Stimulated activated CD4-positive, alpha-beta T cell treated with anti-CD3 and anti-CD28 coated beads, Interleukin-1b, Interleukin-23, amount 100 ng/mL, for 4 hours (primary cell): ENCODE data around the gene ELP2.
"Not testable (repeated sequence)": the region's sequence is repeated elsewhere in the genome, so short reads cannot be mapped to it uniquely, and the experiment has no call there.

Source experiments
- DNase-seq, 2 donors: peaks; one replicate each; pipeline ENCODE4 v3.0.0-alpha.2; 2020; ENCODE audit warnings: low read depth in 2 of 2

Gene ELP2

DNA sequence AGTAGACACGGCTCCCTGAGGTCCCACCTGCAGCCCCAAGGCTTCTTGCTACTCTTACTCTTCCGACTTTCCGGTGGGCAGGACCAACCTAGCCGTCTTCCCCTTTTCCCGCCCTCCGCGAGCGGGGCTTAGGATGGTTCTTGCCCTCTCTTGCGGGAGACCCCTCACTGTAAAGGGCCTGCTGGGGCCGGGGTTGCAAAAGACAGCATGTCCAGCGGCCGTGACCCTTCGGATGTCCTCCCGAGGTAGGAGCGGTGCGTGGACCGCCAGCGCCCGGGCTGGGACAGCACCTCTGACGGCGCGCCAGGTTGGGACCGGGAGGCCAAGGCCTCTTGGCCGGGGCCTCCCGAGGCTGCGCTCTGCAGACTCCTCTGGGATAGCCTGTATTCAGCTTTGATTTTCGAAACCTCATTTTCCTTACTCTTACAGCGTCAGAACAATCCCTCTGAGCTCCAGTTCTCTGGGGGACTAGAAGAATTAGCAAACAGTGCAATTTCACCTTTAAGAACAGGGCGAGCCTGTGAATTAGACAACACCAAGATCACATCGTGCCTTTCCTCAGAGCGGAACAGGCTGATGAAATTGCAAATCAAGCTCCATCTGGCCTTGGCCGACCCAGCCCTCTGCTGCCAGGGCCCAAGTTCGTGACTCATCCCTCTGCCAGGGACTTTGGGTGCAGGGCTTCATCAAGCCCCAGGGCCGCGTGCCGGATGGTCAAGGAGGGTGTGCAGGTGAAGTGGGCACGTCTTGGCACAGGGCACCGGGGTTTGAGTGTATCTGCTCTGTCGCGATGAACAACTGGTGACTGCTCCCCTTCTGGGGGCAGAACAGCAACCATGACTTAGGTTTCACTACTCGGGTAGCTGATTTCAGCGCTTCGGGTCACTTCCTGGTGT, 58.4 kb downstream of the ELP2 start:
- no peak for DNase-seq

DNA sequence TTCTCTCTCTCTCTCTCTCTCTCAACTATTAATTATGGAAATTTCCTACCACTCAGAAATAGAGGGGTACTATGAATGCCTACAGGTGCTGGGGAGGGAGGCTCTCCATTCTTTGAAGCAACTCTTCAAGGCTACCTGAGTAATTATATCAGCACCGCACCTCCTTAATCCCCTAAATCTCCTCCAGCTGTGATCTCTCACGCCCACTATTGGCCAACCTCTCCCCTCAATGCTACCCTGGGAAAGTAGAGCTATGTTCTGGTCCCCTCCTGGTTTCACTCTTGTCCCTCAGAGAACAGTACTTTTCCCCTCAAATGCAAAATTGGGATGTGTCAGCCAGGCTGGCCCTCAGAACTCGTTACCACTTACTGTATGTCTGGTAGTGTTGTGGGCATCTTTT, 59.2 kb downstream of the ELP2 start:
- DNase-seq = no peak

DNA sequence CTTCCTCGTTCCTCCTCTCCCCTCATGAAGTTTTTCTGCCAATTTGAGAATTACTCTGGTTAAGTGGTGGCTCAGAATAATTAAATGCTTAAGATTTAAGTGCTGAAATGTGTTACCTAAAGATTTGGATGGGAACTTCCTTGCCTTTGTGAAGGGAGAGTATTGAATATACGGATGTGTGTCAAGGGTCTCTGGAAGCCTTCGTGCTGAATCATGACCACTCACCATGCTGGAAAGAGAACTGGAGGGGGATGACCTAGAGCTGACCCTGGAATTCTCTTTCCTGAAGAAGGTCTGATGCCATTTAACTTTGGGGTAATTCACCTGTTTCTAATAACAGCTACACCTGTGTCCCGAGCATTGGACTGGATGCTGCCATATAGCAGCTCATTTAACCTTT, 59.8 kb downstream of the ELP2 start:
- no peak for DNase-seq

DNA sequence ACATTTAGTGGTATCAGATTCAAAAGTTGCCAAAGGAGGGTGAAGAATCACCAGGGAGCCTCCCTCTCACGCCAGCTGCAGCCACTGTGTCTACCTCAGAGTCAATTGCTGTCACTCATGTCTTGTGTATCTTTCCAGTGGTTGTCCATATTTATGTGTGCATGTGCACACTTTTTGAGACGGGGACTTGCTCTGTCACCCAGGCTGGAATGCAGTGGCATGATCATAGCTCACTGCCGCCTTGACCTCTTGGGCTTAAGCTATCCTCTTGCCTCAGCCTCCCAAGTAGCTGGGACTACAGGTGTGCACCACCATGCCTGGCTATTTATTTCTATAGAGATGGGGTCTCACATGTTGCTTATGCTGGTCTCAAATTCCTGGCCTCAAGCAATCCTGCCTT, 61.6 kb downstream of the ELP2 start:
- DNase-seq = no peak

DNA sequence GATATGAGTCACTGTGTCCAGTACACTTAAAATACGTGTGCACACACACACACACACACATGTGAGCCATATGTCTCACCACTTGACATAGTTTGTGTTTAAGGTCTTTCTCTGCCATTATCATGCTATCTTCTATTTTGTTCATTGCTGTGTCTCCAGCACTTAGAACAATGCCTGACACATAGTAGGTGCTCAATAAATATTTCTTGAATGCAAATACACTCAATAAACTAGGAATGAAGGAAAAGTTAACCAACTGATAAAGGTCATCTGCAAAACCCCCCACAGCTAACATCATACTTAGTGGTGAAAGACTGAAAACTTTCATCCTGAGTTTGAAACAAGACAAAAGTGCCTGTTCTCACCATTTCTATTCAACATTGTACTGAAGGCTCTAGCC, 62.0 kb downstream of the ELP2 start:
- no peak for DNase-seq

DNA sequence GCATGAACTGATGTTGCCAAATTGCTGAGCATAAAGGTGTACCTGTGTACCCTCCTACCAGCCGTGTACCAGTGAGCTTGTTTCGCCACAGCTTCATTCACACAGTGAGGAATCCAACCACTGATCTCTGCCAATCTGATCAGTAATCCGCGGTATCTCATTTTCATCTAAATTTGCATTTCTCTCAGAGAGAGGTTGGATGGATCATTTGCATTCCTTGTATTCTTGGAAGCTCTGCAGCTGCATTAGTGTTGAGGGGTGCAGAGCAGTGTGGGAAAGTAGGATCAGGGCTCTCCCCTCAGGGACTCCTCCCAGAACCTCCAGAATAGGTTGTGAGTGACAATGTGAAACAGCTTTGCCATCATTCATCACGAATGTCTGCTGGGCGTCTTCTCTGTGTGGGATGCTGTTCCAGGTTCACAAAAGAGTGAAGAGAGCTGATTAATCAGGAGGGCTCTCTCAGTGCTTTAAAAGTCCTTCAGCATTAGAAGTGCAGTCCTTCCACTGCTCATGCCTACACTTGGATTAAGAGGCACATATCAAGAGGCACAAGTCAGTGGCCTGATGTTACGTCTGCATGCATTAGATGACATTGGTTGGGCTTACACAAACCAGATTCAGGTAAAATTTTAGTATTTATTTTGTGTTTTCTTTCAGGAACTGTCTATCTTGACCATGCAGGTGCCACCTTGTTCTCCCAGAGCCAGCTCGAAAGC, 65.1 kb downstream of the ELP2 start:
- DNase-seq = no peak

DNA sequence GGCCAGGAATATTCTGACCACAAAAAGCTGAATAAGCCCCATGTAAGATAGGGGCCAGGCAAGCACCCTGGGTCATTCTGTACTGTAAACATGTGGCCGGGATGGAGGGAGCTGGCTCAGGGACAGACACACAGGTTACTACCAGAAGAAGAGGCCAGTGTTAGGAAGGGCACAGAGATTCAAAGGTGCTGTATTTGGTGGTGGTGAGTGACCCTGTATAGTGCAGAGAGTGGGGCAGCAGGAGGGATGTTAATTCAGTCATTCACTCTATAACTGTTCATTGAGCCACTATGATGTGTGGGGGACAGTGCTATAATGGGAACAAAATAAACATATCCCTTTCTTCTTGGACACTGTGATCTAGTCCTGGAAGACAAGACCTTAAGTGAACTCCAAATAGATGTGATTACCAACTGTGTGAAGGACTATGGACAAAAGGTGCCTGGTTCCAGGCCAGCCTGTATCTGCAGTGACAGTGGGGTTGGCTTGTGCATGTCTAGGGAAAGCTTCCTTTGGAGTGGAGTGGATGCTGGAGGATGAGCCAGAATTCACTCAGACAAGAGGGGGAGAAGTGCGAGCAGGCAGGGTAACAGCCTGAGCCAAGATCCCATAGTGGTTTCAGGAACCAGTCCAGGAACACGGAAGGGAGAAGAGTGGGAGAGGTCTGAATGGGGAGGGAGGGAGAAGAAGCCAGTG, 65.9 kb downstream of the ELP2 start:
- no peak for DNase-seq

DNA sequence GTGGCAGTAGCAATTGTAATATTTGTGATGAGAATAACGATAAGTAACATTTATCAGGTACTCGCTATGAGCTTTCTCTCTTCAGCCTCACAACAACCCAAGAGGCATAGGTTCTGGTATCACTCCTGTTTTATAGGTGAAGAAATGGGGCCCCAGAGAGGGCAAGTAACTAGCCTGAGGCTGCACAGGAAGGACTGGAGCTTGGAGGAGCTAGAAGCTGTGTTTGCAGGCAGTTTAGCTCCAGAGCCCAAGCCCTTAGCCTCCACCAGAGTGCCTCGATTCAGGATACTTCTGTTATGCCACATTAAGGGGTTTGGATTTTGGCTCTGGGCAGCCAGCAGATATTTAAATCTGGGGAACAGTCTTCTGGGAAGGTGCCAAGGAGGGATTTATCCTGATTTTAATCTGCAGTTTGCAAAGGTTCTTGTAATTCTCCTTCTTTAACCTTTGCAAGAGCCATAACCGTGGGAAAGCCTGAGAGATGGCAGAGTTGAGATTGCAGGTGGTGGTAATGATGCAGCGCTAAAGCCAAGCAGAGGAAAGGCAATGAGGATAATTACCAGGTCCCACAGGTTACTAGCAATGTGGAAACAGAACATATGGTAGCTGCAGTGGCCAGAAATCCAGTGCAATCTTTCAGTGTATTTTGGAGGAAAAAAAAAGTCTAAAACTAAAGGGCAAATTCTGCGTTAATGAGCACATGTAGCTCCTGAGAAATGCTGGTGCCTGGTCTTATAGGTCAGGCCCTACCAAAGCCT, 66.7 kb downstream of the ELP2 start:
- no peak for DNase-seq

DNA sequence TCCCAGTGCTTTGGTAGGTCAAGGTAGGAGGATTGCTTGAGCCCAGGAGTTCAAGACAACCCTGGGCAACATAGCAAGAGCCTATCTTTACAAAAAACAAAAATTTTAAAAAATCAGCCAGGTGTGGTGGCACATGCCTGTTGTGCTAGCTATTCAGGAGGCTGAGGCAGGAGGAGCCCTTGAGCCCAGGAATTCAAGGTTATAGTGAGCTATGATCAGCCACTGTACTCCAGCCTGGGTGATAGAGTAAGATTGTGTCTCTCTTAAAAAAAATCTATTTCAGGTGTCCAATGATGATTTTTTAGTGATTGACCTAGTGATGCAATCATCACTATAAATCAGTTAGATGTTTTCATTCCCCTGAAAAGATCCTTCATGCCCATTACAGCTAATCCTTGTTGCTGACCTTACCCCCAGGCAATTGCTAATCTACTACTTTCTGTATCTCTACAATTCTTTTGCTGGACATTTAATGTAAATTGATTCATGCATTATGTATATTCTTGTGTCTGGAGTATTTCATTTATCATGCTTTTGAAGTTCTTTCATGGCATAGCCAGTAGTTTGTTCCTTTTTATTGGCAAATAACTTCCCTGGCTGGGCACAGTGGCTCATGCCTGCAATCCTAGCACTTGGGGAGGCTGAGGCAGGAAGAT, 67.9 kb downstream of the ELP2 start:
- no peak for DNase-seq

DNA sequence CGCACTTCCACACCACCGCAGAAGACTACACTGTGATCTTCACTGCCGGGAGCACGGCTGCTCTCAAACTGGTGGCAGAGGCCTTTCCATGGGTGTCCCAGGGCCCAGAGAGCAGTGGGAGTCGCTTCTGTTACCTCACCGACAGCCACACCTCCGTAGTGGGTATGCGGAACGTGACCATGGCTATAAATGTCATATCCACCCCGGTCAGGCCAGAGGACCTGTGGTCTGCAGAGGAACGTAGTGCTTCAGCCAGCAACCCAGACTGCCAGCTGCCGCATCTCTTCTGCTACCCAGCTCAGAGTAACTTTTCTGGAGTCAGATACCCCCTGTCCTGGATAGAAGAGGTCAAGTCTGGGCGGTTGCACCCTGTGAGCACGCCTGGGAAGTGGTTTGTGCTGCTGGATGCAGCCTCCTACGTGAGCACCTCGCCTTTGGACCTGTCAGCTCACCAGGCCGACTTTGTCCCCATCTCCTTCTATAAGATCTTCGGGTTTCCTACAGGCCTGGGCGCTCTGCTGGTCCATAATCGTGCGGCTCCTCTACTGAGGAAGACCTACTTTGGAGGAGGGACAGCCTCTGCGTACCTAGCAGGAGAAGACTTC, 70.1 kb downstream of the ELP2 start:
- no peak for DNase-seq

DNA sequence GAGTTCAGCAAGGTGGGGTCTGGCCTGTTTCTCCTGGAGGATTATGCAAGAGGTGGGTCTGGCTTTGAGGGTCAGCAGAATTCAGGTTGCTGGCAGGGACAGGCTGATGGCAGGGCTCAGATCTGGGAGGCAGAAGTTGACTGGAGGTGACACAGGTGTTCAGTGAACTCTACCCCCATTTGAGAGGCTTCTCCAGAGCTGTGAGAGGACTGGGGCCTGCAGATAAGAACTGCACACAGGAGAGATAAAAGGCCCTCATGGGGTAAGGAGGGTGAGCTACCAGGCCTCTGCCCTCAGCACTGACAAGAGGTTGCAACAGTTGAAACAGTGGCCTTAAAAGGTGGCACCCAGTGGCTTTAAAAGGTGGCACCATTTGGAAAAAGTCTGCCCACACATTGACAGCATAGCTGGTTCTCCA, 70.7 kb downstream of the ELP2 start:
- no peak for DNase-seq

DNA sequence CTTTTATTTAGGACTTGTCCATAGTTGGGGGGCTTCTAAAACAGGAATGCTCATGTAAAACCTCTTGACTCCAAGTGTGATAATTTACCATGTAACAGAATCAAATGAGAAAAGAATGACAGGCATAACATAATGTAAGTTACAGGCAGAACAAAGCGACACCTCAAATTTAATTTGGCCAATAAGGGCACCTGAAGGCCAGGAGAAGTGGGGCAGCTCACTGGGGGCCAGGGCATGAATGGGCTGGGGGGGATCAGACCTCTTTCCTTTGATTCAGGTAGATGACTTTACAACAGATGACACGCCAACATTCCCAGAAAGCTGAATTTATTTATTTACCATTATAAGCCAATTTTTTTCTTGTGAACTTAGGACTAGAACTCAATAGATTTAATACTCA, 72.1 kb downstream of the ELP2 start:
- no peak for DNase-seq

DNA sequence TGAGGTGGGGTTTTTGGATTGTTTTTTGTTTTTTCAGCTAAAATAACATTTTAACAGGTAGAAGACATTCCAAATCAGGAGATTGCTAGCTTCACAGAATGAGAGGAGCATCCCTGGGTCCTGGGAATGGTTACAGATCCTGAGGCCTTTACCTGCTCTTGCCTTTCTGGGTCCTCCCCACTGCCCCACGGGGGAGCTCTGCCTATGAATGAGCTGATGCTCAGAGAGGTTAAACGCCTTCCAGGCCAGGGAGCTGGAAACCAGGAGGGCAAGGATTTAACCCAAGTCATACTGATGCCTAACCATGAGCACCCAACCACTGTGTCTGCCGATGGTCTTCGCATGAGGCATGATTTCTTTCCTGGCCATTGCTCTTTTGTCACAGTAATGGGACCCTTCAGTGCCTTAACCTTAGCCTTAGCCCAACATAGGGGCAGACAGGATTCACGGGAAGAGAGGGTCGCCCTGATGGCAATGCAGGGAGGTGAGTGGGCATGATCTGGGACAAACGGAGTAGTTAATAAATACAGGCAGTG, 73.7 kb downstream of the ELP2 start:
- DNase-seq = no peak

DNA sequence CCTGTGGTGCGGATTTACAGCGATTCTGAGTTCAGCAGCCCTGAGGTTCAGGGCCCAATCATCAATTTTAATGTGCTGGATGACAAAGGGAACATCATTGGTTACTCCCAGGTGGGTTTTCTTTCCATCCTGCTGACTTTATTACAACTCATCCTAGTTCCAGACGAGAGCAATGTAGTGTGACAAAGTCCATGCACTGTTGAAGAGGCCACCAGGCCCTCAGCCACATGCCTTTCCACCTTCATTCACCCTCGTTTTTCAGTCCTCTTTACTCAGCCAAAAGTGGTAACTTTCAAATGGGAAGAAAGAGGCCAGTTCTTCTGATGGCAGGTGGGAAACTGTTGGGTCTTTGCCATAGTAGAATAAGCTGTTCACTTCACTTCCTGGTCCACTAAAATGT, 75.5 kb downstream of the ELP2 start:
- no peak for DNase-seq

DNA sequence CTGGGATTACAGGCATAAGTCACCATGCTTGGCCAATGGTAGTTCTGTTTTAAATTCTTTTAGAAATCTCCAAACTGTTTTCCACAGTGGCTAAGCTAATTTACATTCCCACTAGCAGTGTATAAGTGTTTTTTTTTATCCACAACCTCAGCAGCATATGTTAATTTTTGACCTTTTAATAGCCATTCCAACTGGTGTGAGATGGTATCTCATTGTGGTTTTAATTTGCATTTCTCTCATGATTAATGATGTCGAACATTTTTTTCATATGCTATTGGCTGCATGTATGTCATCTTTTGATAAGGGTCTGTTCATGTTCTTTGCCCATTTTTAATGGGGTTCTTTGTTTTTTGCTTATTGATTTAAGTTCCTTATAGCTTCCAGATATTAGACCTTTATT, 77.6 kb downstream of the ELP2 start:
- no peak for DNase-seq

DNA sequence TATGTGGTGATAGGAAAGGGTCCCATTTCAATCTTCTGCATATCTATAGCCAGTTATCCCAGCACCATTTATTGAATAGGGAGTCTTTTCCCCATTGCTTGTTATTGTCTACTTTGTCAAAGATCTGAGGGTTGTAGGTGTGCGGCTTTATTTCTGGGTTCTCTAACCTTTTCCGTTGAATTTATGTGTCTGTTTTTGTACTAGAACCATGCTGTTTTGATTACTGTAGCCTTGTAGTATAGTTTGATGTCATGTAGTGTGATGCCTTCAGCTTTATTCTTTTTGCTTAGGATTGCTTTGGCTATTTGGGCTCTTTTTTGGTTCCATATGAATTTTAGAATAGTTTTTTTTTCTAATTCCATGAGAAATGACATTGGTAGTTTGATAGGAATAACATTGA, 78.3 kb downstream of the ELP2 start:
- not testable (repeated sequence) for DNase-seq

DNA sequence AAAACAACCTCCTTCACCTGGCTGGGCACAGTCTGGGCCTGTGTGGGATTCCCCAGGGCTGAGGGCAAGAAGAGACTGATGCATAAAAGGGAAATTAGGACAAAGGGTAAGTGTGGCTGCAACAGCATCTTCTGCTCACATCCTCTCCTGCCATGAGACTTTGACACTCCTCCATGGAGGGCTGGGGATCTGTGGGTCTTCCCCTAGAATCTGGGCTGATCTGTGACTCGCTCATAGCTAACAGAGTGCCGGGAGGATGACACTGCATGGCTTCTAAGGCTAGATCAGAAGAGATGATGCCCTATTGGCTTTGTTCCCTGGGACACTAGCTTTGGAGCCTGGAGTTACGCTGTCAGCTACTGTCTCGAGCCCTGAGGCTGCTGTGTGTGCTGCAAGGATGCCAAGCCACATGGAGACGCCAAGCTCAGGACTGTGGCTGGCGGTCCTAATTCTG, 81.9 kb downstream of the ELP2 start:
- DNase-seq = no peak

DNA sequence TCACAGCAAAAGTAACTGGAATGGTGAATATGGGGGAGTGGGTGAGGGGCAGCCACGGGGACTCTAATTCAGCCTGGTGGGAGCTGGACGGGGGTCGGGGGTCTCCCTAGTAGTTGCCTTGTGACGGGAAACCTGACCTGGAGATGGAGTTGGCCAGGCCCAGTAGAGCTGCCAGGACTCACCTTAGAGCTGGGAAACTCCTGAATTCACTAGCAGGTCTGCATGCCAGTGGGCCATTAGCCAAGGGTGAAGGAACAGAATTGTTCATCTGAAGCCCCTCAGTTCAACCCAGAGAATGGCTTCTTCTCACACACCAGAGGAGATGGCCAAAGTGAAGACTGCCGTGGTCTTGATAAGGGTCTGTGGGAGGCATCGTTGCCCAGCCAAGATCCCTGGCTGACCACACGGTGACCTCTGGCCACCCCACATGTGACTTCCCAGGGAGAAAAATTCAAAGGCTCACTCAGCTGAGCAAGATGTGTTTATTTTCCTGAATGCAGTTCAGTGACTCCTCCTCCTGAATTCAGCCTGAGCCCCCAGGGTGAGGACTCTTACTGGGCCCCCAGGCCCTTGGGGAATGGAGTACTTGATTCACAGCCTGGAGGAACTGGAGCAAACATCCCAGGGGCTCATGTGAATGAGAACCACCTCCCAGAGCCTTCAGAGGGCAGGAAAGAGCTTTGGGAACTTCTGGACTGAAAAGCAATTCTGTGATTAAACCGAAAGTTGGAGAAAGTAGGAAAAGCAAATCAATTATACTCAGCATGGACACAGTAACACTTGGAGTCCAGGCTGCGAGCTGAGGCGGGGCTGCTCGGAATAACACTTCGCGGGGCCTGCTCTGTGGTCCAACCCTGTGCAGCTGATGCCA, 82.8 kb downstream of the ELP2 start:
- no peak for DNase-seq

DNA sequence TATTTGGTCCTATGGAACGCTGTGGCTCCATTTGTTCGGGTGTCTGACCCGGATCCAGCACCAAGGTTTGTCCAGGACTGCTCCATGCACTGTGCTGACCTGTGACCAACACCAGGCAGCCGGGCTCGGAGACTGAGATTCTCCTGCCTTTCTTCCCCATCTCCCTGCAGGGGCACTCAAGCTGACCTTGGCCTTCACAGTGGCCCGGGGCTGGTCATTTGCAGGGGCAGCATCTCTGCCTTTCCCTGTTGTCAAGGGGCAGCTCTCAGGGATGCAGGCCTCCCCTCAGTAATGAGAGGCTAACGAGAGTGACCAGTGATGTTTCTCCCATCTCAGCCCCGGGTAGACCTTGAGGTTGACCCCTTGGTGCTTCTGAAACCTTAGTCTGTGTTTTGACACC, 85.1 kb downstream of the ELP2 start:
- DNase-seq = no peak

DNA sequence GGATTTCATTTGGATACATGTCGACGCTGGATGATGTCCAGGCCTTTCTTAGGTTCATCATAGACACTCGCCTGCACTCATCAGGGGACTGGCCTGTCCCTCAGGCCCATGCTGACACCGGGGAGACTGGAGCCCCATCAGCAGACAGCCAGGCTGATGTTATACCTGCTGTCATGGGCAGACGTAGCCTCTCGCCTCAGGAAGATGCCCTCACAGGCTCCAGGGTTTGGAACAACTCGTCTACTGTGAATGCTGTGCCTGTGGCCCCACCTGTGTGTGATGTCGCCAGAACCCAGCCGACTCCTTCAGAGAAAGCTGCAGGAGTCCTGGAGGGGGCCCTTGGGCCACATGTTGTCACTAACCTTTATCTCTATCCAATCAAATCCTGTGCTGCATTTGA, 85.9 kb downstream of the ELP2 start:
- DNase-seq = no peak
